GM12878 (cell line): ENCODE measurements around the gene PELI2. TPM values are rescaled to one million over a fixed set of nuclear protein-coding genes. Genes with fewer than 3 reads are reported as not detected.

Experiments used
- ASH2L ChIP-seq: fragments of 300-600, 200-600 bp; sonication (generic); IDR thresholded peaks from 2 replicates; pipeline ENCODE4 v1.6.1; 2017; ENCODE audit warnings: low read depth, mild to moderate bottlenecking, borderline replicate concordance
- CHD4 ChIP-seq: fragments of 200-600 bp; sonication (generic); IDR thresholded peaks from 2 replicates; pipeline ENCODE4 v1.6.1; 2016; ENCODE audit warnings: mild to moderate bottlenecking
- CREM ChIP-seq: IDR thresholded peaks from 2 replicates; pipeline ENCODE4 v1.6.1; 2014; ENCODE audit warnings: antibody characterized with exemption, low read depth
- FOXM1 ChIP-seq: IDR thresholded peaks from 2 replicates; pipeline ENCODE4 v1.6.1; 2012; ENCODE audit warnings: low read depth, mild to moderate bottlenecking, inconsistent platforms, low read length, moderate library complexity
- GABPA ChIP-seq: IDR thresholded peaks from 2 replicates; pipeline ENCODE4 v1.6.1; 2014; ENCODE audit warnings: antibody characterized with exemption, low read depth, mild to moderate bottlenecking, inconsistent platforms
- HDAC2 ChIP-seq: fragments of 200-600 bp; sonication (generic); IDR thresholded peaks from 2 replicates; pipeline ENCODE4 v1.6.1; 2017
- IKZF1 ChIP-seq: fragments of 450-650 bp; conservative IDR thresholded peaks from 2 replicates; pipeline ENCODE4 v1.6.1; 2017; ENCODE audit warnings: antibody characterized with exemption, mild to moderate bottlenecking
- IKZF2 ChIP-seq, 2 experiments: fragments of 450-650 bp; IDR thresholded peaks; 2 replicates each; pipeline ENCODE4 v1.6.1; 2017; ENCODE audit warnings: mild to moderate bottlenecking in 2 of 2, moderate library complexity in 2 of 2
- IRF4 ChIP-seq: IDR thresholded peaks from 2 replicates; pipeline ENCODE4 v1.6.1; 2011; ENCODE audit warnings: low read depth, low read length
- JUNB ChIP-seq: IDR thresholded peaks from 2 replicates; pipeline ENCODE4 v1.6.1; 2016; ENCODE audit warnings: antibody characterized with exemption, mild to moderate bottlenecking
- KAT2A ChIP-seq: conservative IDR thresholded peaks from 2 replicates; pipeline ENCODE4 v1.6.1; 2011; ENCODE audit warnings: low read depth, low read length; ENCODE audit not compliant: control insufficient read depth
- NFIC ChIP-seq: IDR thresholded peaks from 2 replicates; pipeline ENCODE4 v1.6.1; 2012; ENCODE audit warnings: low read depth, mild to moderate bottlenecking, inconsistent platforms, low read length, moderate library complexity
- NRF1 ChIP-seq: conservative IDR thresholded peaks from 2 replicates; pipeline ENCODE4 v1.6.1; 2011; ENCODE audit warnings: mild to moderate bottlenecking, low read depth, low read length, improper control_type of control experiment
- POLR2A ChIP-seq: IDR thresholded peaks from 2 replicates; pipeline ENCODE4 v1.6.1; 2011; ENCODE audit warnings: low read depth, mild to moderate bottlenecking, low read length
- RAD21 ChIP-seq: IDR thresholded peaks from 2 replicates; pipeline ENCODE4 v1.6.1; 2011; ENCODE audit warnings: mild to moderate bottlenecking, low read depth, low read length, moderate library complexity; ENCODE audit not compliant: insufficient read depth
- RBBP5 ChIP-seq: fragments of 200-600 bp; sonication (generic); conservative IDR thresholded peaks from 2 replicates; pipeline ENCODE4 v1.6.1; 2016
- RELA ChIP-seq: fragments of 450-650 bp; IDR thresholded peaks from 2 replicates; pipeline ENCODE4 v1.8.0; 2014; ENCODE audit warnings: borderline replicate concordance; ENCODE audit not compliant: partially characterized antibody
- SMAD5 ChIP-seq: IDR thresholded peaks from 2 replicates; pipeline ENCODE4 v1.6.1; 2016; ENCODE audit warnings: antibody characterized with exemption, low read depth
- SMC3 ChIP-seq: IDR thresholded peaks from 2 replicates; pipeline ENCODE4 v1.6.1; 2011; ENCODE audit warnings: low read length, improper control_type of control experiment, borderline replicate concordance
- STAT3 ChIP-seq: IDR thresholded peaks from 2 replicates; pipeline ENCODE4 v1.6.1; 2011; ENCODE audit warnings: low read depth, low read length, improper control_type of control experiment
- WRNIP1 ChIP-seq: IDR thresholded peaks from 2 replicates; pipeline ENCODE4 v1.6.1; 2011; ENCODE audit warnings: low read depth, low read length, improper control_type of control experiment, borderline replicate concordance
- YY1 ChIP-seq: IDR thresholded peaks from 2 replicates; pipeline ENCODE4 v1.6.1; 2011; ENCODE audit warnings: low read depth, mild to moderate bottlenecking, low read length
- ZBTB11 ChIP-seq: fragments of 450-650 bp; formaldehyde crosslinking; IDR thresholded peaks from 2 replicates; pipeline ENCODE4 v1.5.0; 2022; ENCODE audit warnings: mild to moderate bottlenecking, missing genetic modification characterization
- ZNF217 ChIP-seq: fragments of 450-650 bp; IDR thresholded peaks from 2 replicates; pipeline ENCODE4 v1.6.1; 2017; ENCODE audit warnings: antibody characterized with exemption, mild to moderate bottlenecking
- ZNF24 ChIP-seq: fragments of 450-650 bp; IDR thresholded peaks from 2 replicates; pipeline ENCODE4 v1.6.1; 2017; ENCODE audit warnings: antibody characterized with exemption, mild to moderate bottlenecking
- ZNF274 ChIP-seq: IDR thresholded peaks from one replicate; pipeline ENCODE4 v1.8.0; 2011; ENCODE audit not compliant: insufficient read length, insufficient read depth
- polyA plus RNA-seq, 11 experiments: library from polyadenylated mRNA; depleted of rRNA in 4 of 11; unstranded in 6 of 11; stranded (reverse) in 5 of 11; fragments of >200 nt; fragmentation: Nextera tagmentation in 4 of 11; fragmentation: Illumina TruSeq in 1 of 11; extraction: Ambion mirVana in 4 of 11; extraction: Trizol in 1 of 11; gene quantifications; 1 replicate in 1 of 11; 2 replicates in 10 of 11; pipeline versions ENCODE4 v1.2.1 to v1.2.3, GENCODE V29; 2011 to 2016; ENCODE audit warnings: inconsistent platforms in 2 of 11, missing spikeins in 2 of 11, low read depth in 1 of 11
- total RNA-seq, 4 experiments: library from RNA; depleted of rRNA in 3 of 4; stranded (reverse); fragments of >200 nt in 3 of 4; fragmentation: Illumina TruSeq in 1 of 4; extraction: Trizol in 1 of 4; gene quantifications; 2 replicates each; pipeline versions ENCODE4 v1.2.1 to v1.2.3, GENCODE V29; 2013 to 2021
- TF ChIP-seq, protein P1 (sequence below): IDR thresholded peaks from 2 replicates; pipeline ENCODE4 v1.6.1; 2011; ENCODE audit warnings: borderline replicate concordance, low read depth, mild to moderate bottlenecking, moderate library complexity, mixed read lengths, low read length; ENCODE audit not compliant: insufficient read depth; ENCODE audit errors: extremely low read length
- TF ChIP-seq, protein P2 (sequence below): fragments of 450-650 bp; IDR thresholded peaks from 2 replicates; pipeline ENCODE4 v1.6.1; 2017; ENCODE audit warnings: low read depth, mild to moderate bottlenecking, moderate library complexity
- TF ChIP-seq, protein P3 (sequence below): fragments of 450-650 bp; IDR thresholded peaks from 2 replicates; pipeline ENCODE4 v1.6.1; 2017; ENCODE audit warnings: borderline replicate concordance

The PELI2 gene
- total and polyA plus RNA-seq, 10 of the 15 experiments (the other 5 are each of a cell fraction or from before 2014, with no cell fraction given), result under 0.01 to 0.10 (median 0.01) TPM; not detected in 3

DNA sequence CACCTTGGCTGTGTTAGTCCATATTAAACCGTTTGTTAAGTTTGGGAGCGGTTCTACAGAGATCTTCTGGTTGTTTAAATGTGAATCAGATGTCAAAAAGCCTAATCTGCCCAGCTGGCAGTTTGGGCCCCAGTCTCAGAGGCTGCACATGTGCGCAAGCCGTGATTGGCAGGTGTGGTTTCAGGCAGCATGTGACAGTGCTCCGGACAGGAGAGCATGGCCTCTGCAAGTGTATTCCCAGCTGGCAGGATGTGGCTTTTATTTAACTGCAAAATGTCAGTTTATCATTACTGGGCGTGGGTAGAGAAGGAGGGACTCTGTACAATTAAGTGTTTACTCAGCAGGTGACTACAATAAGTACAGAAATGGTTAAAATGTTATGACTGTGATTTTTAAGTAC lies 77.5 kb downstream of the PELI2 start (continued):
- TF ChIP-seq, protein P1, sequence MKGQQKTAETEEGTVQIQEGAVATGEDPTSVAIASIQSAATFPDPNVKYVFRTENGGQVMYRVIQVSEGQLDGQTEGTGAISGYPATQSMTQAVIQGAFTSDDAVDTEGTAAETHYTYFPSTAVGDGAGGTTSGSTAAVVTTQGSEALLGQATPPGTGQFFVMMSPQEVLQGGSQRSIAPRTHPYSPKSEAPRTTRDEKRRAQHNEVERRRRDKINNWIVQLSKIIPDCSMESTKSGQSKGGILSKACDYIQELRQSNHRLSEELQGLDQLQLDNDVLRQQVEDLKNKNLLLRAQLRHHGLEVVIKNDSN, result peak; percentile 44
- TF ChIP-seq STAT3, result no peak
- TF ChIP-seq NRF1, result no peak
- TF ChIP-seq CHD4, result no peak
- TF ChIP-seq ZBTB11 (CRISPR knock-in tag), result no peak
- TF ChIP-seq HDAC2, result no peak
- TF ChIP-seq NFIC, result no peak
- no peak for TF ChIP-seq RAD21
- TF ChIP-seq RBBP5, result no peak
- no peak for TF ChIP-seq SMAD5
- TF ChIP-seq YY1, result no peak
- TF ChIP-seq JUNB, result no peak
- no peak for TF ChIP-seq FOXM1
- TF ChIP-seq SMC3, result no peak
- peak; percentile 67; the same call in 1 of the 2 replicates for TF ChIP-seq IKZF1
- TF ChIP-seq ZNF217, result no peak
- no peak for TF ChIP-seq IRF4
- TF ChIP-seq WRNIP1, result no peak
- peak; percentile 66 to 73; a peak in 2 of 4 replicates for TF ChIP-seq IKZF2 (IDR thresholded peaks at IDR 0.05)
- TF ChIP-seq ZNF274, result no peak
- no peak for TF ChIP-seq GABPA
- no peak for TF ChIP-seq POLR2A
- TF ChIP-seq ZNF24, result no peak
- no peak for TF ChIP-seq CREM
- no peak for TF ChIP-seq KAT2A
- TF ChIP-seq RELA, result no peak
- TF ChIP-seq, protein P2, sequence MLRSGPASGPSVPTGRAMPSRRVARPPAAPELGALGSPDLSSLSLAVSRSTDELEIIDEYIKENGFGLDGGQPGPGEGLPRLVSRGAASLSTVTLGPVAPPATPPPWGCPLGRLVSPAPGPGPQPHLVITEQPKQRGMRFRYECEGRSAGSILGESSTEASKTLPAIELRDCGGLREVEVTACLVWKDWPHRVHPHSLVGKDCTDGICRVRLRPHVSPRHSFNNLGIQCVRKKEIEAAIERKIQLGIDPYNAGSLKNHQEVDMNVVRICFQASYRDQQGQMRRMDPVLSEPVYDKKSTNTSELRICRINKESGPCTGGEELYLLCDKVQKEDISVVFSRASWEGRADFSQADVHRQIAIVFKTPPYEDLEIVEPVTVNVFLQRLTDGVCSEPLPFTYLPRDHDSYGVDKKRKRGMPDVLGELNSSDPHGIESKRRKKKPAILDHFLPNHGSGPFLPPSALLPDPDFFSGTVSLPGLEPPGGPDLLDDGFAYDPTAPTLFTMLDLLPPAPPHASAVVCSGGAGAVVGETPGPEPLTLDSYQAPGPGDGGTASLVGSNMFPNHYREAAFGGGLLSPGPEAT, result peak; percentile 31; the same call in 1 of the 2 replicates
- no peak for TF ChIP-seq ASH2L
- TF ChIP-seq, protein P3, sequence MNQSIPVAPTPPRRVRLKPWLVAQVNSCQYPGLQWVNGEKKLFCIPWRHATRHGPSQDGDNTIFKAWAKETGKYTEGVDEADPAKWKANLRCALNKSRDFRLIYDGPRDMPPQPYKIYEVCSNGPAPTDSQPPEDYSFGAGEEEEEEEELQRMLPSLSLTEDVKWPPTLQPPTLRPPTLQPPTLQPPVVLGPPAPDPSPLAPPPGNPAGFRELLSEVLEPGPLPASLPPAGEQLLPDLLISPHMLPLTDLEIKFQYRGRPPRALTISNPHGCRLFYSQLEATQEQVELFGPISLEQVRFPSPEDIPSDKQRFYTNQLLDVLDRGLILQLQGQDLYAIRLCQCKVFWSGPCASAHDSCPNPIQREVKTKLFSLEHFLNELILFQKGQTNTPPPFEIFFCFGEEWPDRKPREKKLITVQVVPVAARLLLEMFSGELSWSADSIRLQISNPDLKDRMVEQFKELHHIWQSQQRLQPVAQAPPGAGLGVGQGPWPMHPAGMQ, result no peak
